GM23338 (cell line): ENCODE results near the gene CERK. TPM values are rescaled to one million over a fixed set of nuclear protein-coding genes. Genes with fewer than 3 reads are reported as not detected.

Source experiments
- ATAC-seq: fragments of 200-7000 bp; cut with Tn5 transposase; 3 replicates; pipeline ENCODE4 v1.9.1; 2020
- DNase-seq: peaks from one replicate; pipeline ENCODE4 v3.0.0-alpha.2; 2015; ENCODE audit warnings: low spot score
- H2AFZ ChIP-seq: fragments of 200-600 bp; sonication (generic); 2 replicates; pipeline ENCODE4 v1.8.0; 2016; ENCODE audit warnings: antibody characterized with exemption, mild to moderate bottlenecking, moderate library complexity
- H3F3A ChIP-seq: fragments of 200-600 bp; sonication (generic); replicated peaks from 2 replicates; pipeline ENCODE4 v1.8.0; 2017; ENCODE audit warnings: antibody characterized with exemption, mixed run types, low read depth
- H3K27ac ChIP-seq: fragments of 200-600 bp; sonication (generic); 2 replicates; pipeline ENCODE4 v1.6.1; 2016; ENCODE audit warnings: low read depth
- H3K27me3 ChIP-seq: fragments of 200-600 bp; sonication (generic); 2 replicates; pipeline ENCODE4 v1.8.0; 2016; ENCODE audit warnings: mild to moderate bottlenecking, mixed run types, moderate library complexity; ENCODE audit not compliant: insufficient read depth
- H3K36me3 ChIP-seq: fragments of 200-600 bp; sonication (generic); 2 replicates; pipeline ENCODE4 v1.8.0; 2016; ENCODE audit warnings: mild to moderate bottlenecking; ENCODE audit not compliant: insufficient read depth
- H3K4me1 ChIP-seq: fragments of 200-600 bp; sonication (generic); 2 replicates; pipeline ENCODE4 v1.8.0; 2016; ENCODE audit warnings: mild to moderate bottlenecking, moderate library complexity; ENCODE audit not compliant: insufficient read depth
- H3K4me2 ChIP-seq: fragments of 200-600 bp; sonication (generic); 2 replicates; pipeline ENCODE4 v1.7.1; 2017; ENCODE audit warnings: mixed run types
- H3K4me3 ChIP-seq: fragments of 200-600 bp; sonication (generic); 2 replicates; pipeline ENCODE4 v1.6.1; 2016; ENCODE audit warnings: mixed run types
- H3K79me2 ChIP-seq: fragments of 200-600 bp; sonication (generic); replicated peaks from 2 replicates; pipeline ENCODE4 v1.8.0; 2017; ENCODE audit warnings: mild to moderate bottlenecking; ENCODE audit not compliant: insufficient read depth
- H3K9me2 ChIP-seq: fragments of 200-600 bp; sonication (generic); 2 replicates; pipeline ENCODE4 v1.8.0; 2017; ENCODE audit not compliant: insufficient read depth
- H4K20me1 ChIP-seq: fragments of 200-600 bp; sonication (generic); replicated peaks from 2 replicates; pipeline ENCODE4 v1.8.0; 2017; ENCODE audit warnings: mild to moderate bottlenecking; ENCODE audit not compliant: insufficient read depth
- H3K27ac Mint-ChIP-seq: 2 replicates; pipeline ENCODE4 v1.8.0; 2020; ENCODE audit warnings: inconsistent platforms, mild to moderate bottlenecking, moderate library complexity, mixed read lengths
- H3K27me3 Mint-ChIP-seq: 3 replicates; pipeline ENCODE4 v1.8.0; 2022; ENCODE audit warnings: low read depth, mild to moderate bottlenecking, moderate library complexity, mixed read lengths, inconsistent platforms; ENCODE audit not compliant: insufficient read depth, poor library complexity
- H3K36me3 Mint-ChIP-seq: 3 replicates; pipeline ENCODE4 v1.8.0; 2021; ENCODE audit warnings: low read depth, mild to moderate bottlenecking, inconsistent platforms, moderate library complexity, mixed read lengths
- H3K4me1 Mint-ChIP-seq: 3 replicates; pipeline ENCODE4 v1.8.0; 2020; ENCODE audit warnings: mild to moderate bottlenecking, inconsistent platforms, mixed read lengths
- H3K4me3 Mint-ChIP-seq: 3 replicates; pipeline ENCODE4 v1.8.0; 2021; ENCODE audit warnings: moderate library complexity, mild to moderate bottlenecking, inconsistent platforms, mixed read lengths
- H3K9me3 Mint-ChIP-seq: 3 replicates; pipeline ENCODE4 v1.8.0; 2020; ENCODE audit warnings: moderate library complexity, mild to moderate bottlenecking, inconsistent platforms, mixed read lengths
- CREB1 ChIP-seq: fragments of 250-450 bp; sonication (Bioruptor Pico); IDR thresholded peaks from 2 replicates; pipeline ENCODE4 v1.5.0; 2020; ENCODE audit warnings: low read depth, mild to moderate bottlenecking, moderate library complexity
- CTCF ChIP-seq, 2 experiments: fragments of 200-600 bp in 1 of 2; sonication (generic) in 1 of 2; conservative IDR thresholded peaks; 2 replicates each; pipeline versions ENCODE4 v1.5.1 to v1.6.1; 2016 to 2017; ENCODE audit warnings: antibody characterized with exemption in 2 of 2, low read depth in 2 of 2, mild to moderate bottlenecking in 2 of 2, moderate library complexity in 1 of 2
- ETS1 ChIP-seq: IDR thresholded peaks from 2 replicates; pipeline ENCODE4 v1.6.1; 2016; ENCODE audit warnings: antibody characterized with exemption
- EZH2 ChIP-seq: fragments of 200-600 bp; sonication (generic); IDR thresholded peaks from one replicate; pipeline ENCODE4 v1.8.0; 2017; ENCODE audit warnings: antibody characterized with exemption, mild to moderate bottlenecking, low read depth; ENCODE audit not compliant: unreplicated experiment
- EZH2phosphoT487 ChIP-seq: fragments of 200-600 bp; sonication (generic); IDR thresholded peaks from one replicate; pipeline ENCODE4 v1.8.1; 2018; ENCODE audit warnings: antibody characterized with exemption; ENCODE audit not compliant: unreplicated experiment
- JUNB ChIP-seq: IDR thresholded peaks from one replicate; pipeline ENCODE4 v1.6.1; 2016; ENCODE audit warnings: antibody characterized with exemption; ENCODE audit not compliant: unreplicated experiment
- NANOG ChIP-seq: IDR thresholded peaks from 2 replicates; pipeline ENCODE4 v1.6.1; 2016; ENCODE audit warnings: antibody characterized with exemption, borderline replicate concordance
- REST ChIP-seq: IDR thresholded peaks from one replicate; pipeline ENCODE4 v1.6.1; 2018; ENCODE audit warnings: antibody characterized with exemption; ENCODE audit not compliant: unreplicated experiment
- ZNF114 ChIP-seq: fragments of 250-450 bp; sonication (Bioruptor Pico); IDR thresholded peaks from 2 replicates; pipeline ENCODE4 v1.5.0; 2020; ENCODE audit warnings: mild to moderate bottlenecking, moderate library complexity
- polyA plus RNA-seq: library from polyadenylated mRNA; unstranded; fragments of >200 nt; fragmentation: Nextera tagmentation; extraction: Ambion mirVana; gene quantifications from 2 replicates; pipeline ENCODE4 v1.2.1, GENCODE V29; 2016
- total RNA-seq: library from RNA; depleted of rRNA; stranded (reverse); fragments of >200 nt; shearing (Covaris generic); gene quantifications from 2 replicates; pipeline ENCODE4 v1.2.3, GENCODE V29; 2014

CERK gene
- total and polyA plus RNA-seq, 2 experiments from 2014 or later, result 12.7 to 62.9 TPM

GRCh38 chr22:46657996-46658947 lies 79.8 kb downstream of the CERK start:
- H3K4me1 ChIP-seq, result no peaks in the 10 kb centered on the region
- H3K9me3 Mint-ChIP-seq, result no peaks in the 10 kb centered on the region
- no peak for ATAC-seq
- H3K27ac Mint-ChIP-seq, result no peak overlapping the region
- H4K20me1 ChIP-seq, result no peaks in the 10 kb centered on the region
- H3K4me3 ChIP-seq, result no peak overlapping the region
- H3K27me3 ChIP-seq, result no peaks in the 10 kb centered on the region
- no peak overlapping the region for H3K27ac ChIP-seq
- no peaks in the 10 kb centered on the region for H3K9me2 ChIP-seq
- no peaks in the 10 kb centered on the region for H3K79me2 ChIP-seq
- DNase-seq, result no peak
- H3K4me2 ChIP-seq, result no peak overlapping the region
- no peak overlapping the region for H3K4me3 Mint-ChIP-seq
- TF ChIP-seq CREB1 (no peak), EZH2phosphoT487 (no peak), REST (no peak), JUNB (no peak), EZH2 (no peak), ZNF114 (CRISPR knock-in tag) (no peak), CTCF (conservative IDR thresholded peaks at IDR 0.05; ENCODE audit: low read depth in 2 of 2) (no peak), ETS1 (no peak), NANOG (no peak)
- no peak overlapping the region for H2AFZ ChIP-seq
- H3K4me1 Mint-ChIP-seq, result peaks cover 17% of the 10 kb centered on the region; the same call in 2 of the 3 replicates
- no peaks in the 10 kb centered on the region for H3K36me3 Mint-ChIP-seq
- H3F3A ChIP-seq, result no peaks in the 10 kb centered on the region
- H3K36me3 ChIP-seq, result no peaks in the 10 kb centered on the region
- H3K27me3 Mint-ChIP-seq, result peaks cover 11% of the 10 kb centered on the region
